Measurements from ENCODE around the gene PMVK.

GRCh38 chr1:154953611-154954038, 17.1 kb upstream of the PMVK start:
- TF ChIP-seq POLR2A (IDR thresholded peaks at IDR 0.05) (no peak), CTCF (IDR thresholded peaks at IDR 0.05) (no peak), EP300 (IDR thresholded peaks at IDR 0.05) (no peak)

Data from tibial nerve (tissue), 4 donors.